Mesendoderm (in vitro differentiated cells): ENCODE data around the gene GBE1.
"Not testable (repeated sequence)": the region's sequence is repeated elsewhere in the genome, so short reads cannot be mapped to it uniquely, and the experiment has no call there.

ENCODE experiments used
- DNase-seq: peaks from one replicate; pipeline ENCODE4 v3.0.0; 2013
- H2AK5ac ChIP-seq: 2 replicates; pipeline ENCODE4 v1.6.1; 2013; ENCODE audit warnings: low read length, inconsistent platforms
- H2BK120ac ChIP-seq: 2 replicates; pipeline ENCODE4 v1.6.1; 2013; ENCODE audit warnings: low read depth, mild to moderate bottlenecking, low read length, moderate library complexity, mixed read lengths
- H2BK15ac ChIP-seq: replicated peaks from 2 replicates; pipeline ENCODE4 v1.6.1; 2013; ENCODE audit warnings: low read depth, mild to moderate bottlenecking, moderate library complexity
- H2BK5ac ChIP-seq: 2 replicates; pipeline ENCODE4 v1.6.1; 2013; ENCODE audit warnings: low read length, inconsistent platforms
- H3K18ac ChIP-seq: 2 replicates; pipeline ENCODE4 v1.6.1; 2013; ENCODE audit warnings: mild to moderate bottlenecking, low read length, mixed read lengths
- H3K23ac ChIP-seq: one replicate; pipeline ENCODE4 v1.6.1; 2013; ENCODE audit warnings: low read length
- H3K27ac ChIP-seq: 2 replicates; pipeline ENCODE4 v1.5.1; 2013; ENCODE audit warnings: low read depth, mild to moderate bottlenecking, inconsistent platforms, low read length, moderate library complexity
- H3K27me3 ChIP-seq: 2 replicates; pipeline ENCODE4 v1.6.1; 2013; ENCODE audit warnings: low read length, control low read depth, mild to moderate bottlenecking, inconsistent platforms; ENCODE audit not compliant: insufficient read depth, poor library complexity
- H3K36me3 ChIP-seq: 2 replicates; pipeline ENCODE4 v1.6.1; 2013; ENCODE audit warnings: low read length, inconsistent platforms; ENCODE audit not compliant: control insufficient read depth, insufficient read depth
- H3K4ac ChIP-seq: one replicate; pipeline ENCODE4 v1.6.1; 2013; ENCODE audit warnings: low read depth, mild to moderate bottlenecking, low read length, moderate library complexity
- H3K4me1 ChIP-seq: 2 replicates; pipeline ENCODE4 v1.6.1; 2013; ENCODE audit warnings: low read depth, low read length, inconsistent platforms; ENCODE audit not compliant: control insufficient read depth
- H3K4me2 ChIP-seq: 2 replicates; pipeline ENCODE4 v1.6.1; 2013; ENCODE audit warnings: low read length
- H3K4me3 ChIP-seq: 2 replicates; pipeline ENCODE4 v1.5.1; 2013; ENCODE audit warnings: mild to moderate bottlenecking, low read length
- H3K56ac ChIP-seq: one replicate; pipeline ENCODE4 v1.6.1; 2013; ENCODE audit warnings: low read length
- H3K79me1 ChIP-seq: 2 replicates; pipeline ENCODE4 v1.6.1; 2013; ENCODE audit warnings: low read length, inconsistent platforms
- H3K79me2 ChIP-seq: 2 replicates; pipeline ENCODE4 v1.6.1; 2013; ENCODE audit warnings: mild to moderate bottlenecking, low read length; ENCODE audit not compliant: control insufficient read depth, insufficient read depth
- H3K9ac ChIP-seq: 2 replicates; pipeline ENCODE4 v1.6.1; 2013; ENCODE audit warnings: low read length, inconsistent platforms
- H4K5ac ChIP-seq: one replicate; pipeline ENCODE4 v1.6.1; 2013; ENCODE audit warnings: low read length
- H4K8ac ChIP-seq: one replicate; pipeline ENCODE4 v1.6.1; 2013; ENCODE audit warnings: low read depth, mild to moderate bottlenecking, control low read depth, low read length, moderate library complexity
- WGBS: extraction: QIAGEN DNeasy Blood & Tissue Kit; methylation state at CpG from one replicate; pipeline ENCODE4 v1.1.7; 2013; ENCODE audit warnings: low lambda C conversion rate, missing lambda C conversion rate; ENCODE audit not compliant: insufficient coverage; ENCODE audit errors: extremely low coverage; 5-methylcytosine and 5-hydroxymethylcytosine counted together

The GBE1 gene

GRCh38 chr3:81770710-81771109 lies 9.3 kb upstream of the GBE1 start:
- Histone ChIP-seq H3K4me1 (no peaks in the 10 kb centered on the region), H3K9ac (no peak overlapping the region), H3K79me1 (no peaks in the 10 kb centered on the region), H3K4me3 (no peak overlapping the region), H3K79me2 (no peaks in the 10 kb centered on the region), H2AK5ac (no peak overlapping the region), H3K4me2 (no peak overlapping the region), H2BK15ac (no peak overlapping the region), H4K5ac (no peak overlapping the region), H3K4ac (no peak overlapping the region), H4K8ac (no peak overlapping the region), H3K56ac (no peak overlapping the region), H3K23ac (no peak overlapping the region), H3K36me3 (no peaks in the 10 kb centered on the region), H2BK5ac (no peak overlapping the region), H3K27ac (no peak overlapping the region), H3K18ac (no peak overlapping the region), H3K27me3 (no peaks in the 10 kb centered on the region), H2BK120ac (no peak overlapping the region)
- DNase-seq: no peak
- no CpG with 5 or more reads among the region's 3 CpGs for WGBS

DNA sequence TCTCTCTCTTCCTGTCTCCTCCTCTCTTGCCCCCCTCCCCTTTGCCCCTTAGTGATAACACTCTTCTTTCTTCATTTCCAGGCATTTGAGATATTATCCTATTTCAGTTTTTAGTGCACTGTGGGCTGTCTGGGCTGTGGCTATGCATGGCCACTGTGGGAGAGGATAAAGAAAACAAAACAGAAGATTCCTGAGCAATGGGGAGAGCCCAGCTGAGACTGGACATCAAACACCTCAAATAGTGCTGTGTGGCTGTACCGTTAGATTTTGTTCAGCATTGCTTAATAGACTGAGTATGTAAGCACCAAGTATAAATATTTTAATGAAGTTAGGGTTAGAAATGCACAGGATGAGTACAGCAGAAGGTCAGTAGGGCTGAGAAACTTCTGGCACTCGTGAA lies 7.9 kb upstream of the GBE1 start:
- Histone ChIP-seq H3K79me1 (no peaks in the 10 kb centered on the region), H3K27ac (no peak overlapping the region)

GRCh38 chr3:81767250-81767859 lies 5.9 kb upstream of the GBE1 start:
- H3K36me3 ChIP-seq, H3K4me1 ChIP-seq, H3K9ac ChIP-seq, H3K4me3 ChIP-seq, H3K23ac ChIP-seq, H4K5ac ChIP-seq, H2BK15ac ChIP-seq, H2BK120ac ChIP-seq, H2AK5ac ChIP-seq, DNase-seq, H3K4me2 ChIP-seq, H3K79me1 ChIP-seq, H3K27ac ChIP-seq, H3K18ac ChIP-seq, H3K79me2 ChIP-seq, H3K27me3 ChIP-seq, H3K56ac ChIP-seq, H3K4ac ChIP-seq, H4K8ac ChIP-seq, H2BK5ac ChIP-seq: not testable (repeated sequence)
- no CpG with 5 or more reads among the region's 47 CpGs for WGBS

More for the DNA sequence above, 7.9 kb upstream of the GBE1 start:
- no peaks in the 10 kb centered on the region for H3K27me3 ChIP-seq
- H4K5ac ChIP-seq: no peak overlapping the region
- H3K4ac ChIP-seq: no peak overlapping the region
- H3K79me2 ChIP-seq: no peaks in the 10 kb centered on the region
- no peak for DNase-seq
- H2BK120ac ChIP-seq: no peak overlapping the region
- no peak overlapping the region for H3K4me2 ChIP-seq
- no peaks in the 10 kb centered on the region for H3K36me3 ChIP-seq
- no peaks in the 10 kb centered on the region for H3K4me1 ChIP-seq
- H2AK5ac ChIP-seq: no peak overlapping the region
- H2BK15ac ChIP-seq: no peak overlapping the region
- no peak overlapping the region for H3K56ac ChIP-seq
- no peak overlapping the region for H3K9ac ChIP-seq
- WGBS: no CpG with 5 or more reads among the region's 2 CpGs
- H2BK5ac ChIP-seq: no peak overlapping the region
- no peak overlapping the region for H3K18ac ChIP-seq
- no peak overlapping the region for H3K4me3 ChIP-seq
- H3K23ac ChIP-seq: no peak overlapping the region
- H4K8ac ChIP-seq: no peak overlapping the region

GRCh38 chr3:81765400-81765799 lies 4.0 kb upstream of the GBE1 start:
- no peak overlapping the region for H4K5ac ChIP-seq
- no peak overlapping the region for H3K23ac ChIP-seq
- no peaks in the 10 kb centered on the region for H3K79me2 ChIP-seq
- no peak overlapping the region for H3K18ac ChIP-seq
- H2AK5ac ChIP-seq: no peak overlapping the region
- no peak overlapping the region for H3K27ac ChIP-seq
- H3K4me2 ChIP-seq: no peak overlapping the region
- no peak overlapping the region for H2BK15ac ChIP-seq
- H3K4ac ChIP-seq: no peak overlapping the region
- no peak overlapping the region for H3K4me3 ChIP-seq
- H3K36me3 ChIP-seq: no peaks in the 10 kb centered on the region
- H2BK120ac ChIP-seq: no peak overlapping the region
- no peak overlapping the region for H4K8ac ChIP-seq
- H3K27me3 ChIP-seq: no peaks in the 10 kb centered on the region
- WGBS: no CpG with 5 or more reads among the region's 2 CpGs
- no peaks in the 10 kb centered on the region for H3K79me1 ChIP-seq
- no peak overlapping the region for H2BK5ac ChIP-seq
- no peak for DNase-seq
- H3K4me1 ChIP-seq: peaks cover 2% of the 10 kb centered on the region
- no peak overlapping the region for H3K9ac ChIP-seq
- H3K56ac ChIP-seq: no peak overlapping the region

GRCh38 chr3:81764665-81765064 lies 3.2 kb upstream of the GBE1 start:
- Histone ChIP-seq H3K18ac (no peak overlapping the region), H2BK15ac (no peak overlapping the region), H3K23ac (no peak overlapping the region), H4K8ac (no peak overlapping the region), H3K27ac (no peak overlapping the region), H3K27me3 (no peaks in the 10 kb centered on the region), H3K79me2 (no peaks in the 10 kb centered on the region), H3K4ac (no peak overlapping the region), H3K9ac (no peak overlapping the region), H3K36me3 (no peaks in the 10 kb centered on the region), H3K79me1 (no peaks in the 10 kb centered on the region), H3K4me3 (no peak overlapping the region), H4K5ac (no peak overlapping the region), H2AK5ac (no peak overlapping the region), H2BK120ac (no peak overlapping the region), H2BK5ac (no peak overlapping the region), H3K4me2 (no peak overlapping the region), H3K56ac (no peak overlapping the region), H3K4me1 (peaks cover 2% of the 10 kb centered on the region)
- DNase-seq: no peak

DNA sequence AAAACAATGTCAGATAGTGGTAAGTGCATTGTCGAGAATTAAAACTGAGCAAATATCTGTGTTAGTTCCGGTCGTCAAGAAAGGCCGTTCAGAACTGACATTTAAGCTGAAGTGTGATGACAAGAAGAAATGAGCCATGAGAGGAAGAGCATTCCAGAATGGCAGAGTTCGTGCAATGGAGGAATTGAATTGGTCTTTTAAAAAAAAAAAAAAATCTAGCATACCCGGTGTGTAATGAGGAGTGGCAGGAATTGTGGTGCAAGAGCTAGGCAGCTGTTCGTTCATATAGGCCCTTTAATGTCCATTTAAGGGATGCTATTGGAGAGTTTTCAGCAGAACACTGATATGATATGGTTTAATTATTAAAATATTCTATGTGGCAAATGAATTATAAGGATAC lies 2.6 kb upstream of the GBE1 start:
- H3K4ac ChIP-seq: no peak overlapping the region
- no peak overlapping the region for H2BK15ac ChIP-seq
- no peaks in the 10 kb centered on the region for H3K27me3 ChIP-seq
- no peak for DNase-seq
- H3K4me3 ChIP-seq: no peak overlapping the region
- H3K9ac ChIP-seq: no peak overlapping the region
- H2AK5ac ChIP-seq: no peak overlapping the region
- no peak overlapping the region for H3K27ac ChIP-seq
- H3K4me2 ChIP-seq: no peak overlapping the region
- no peaks in the 10 kb centered on the region for H3K79me2 ChIP-seq
- no peak overlapping the region for H4K5ac ChIP-seq
- no CpG with 5 or more reads among the region's 7 CpGs for WGBS
- no peak overlapping the region for H3K23ac ChIP-seq
- H3K18ac ChIP-seq: no peak overlapping the region
- no peaks in the 10 kb centered on the region for H3K36me3 ChIP-seq
- no peaks in the 10 kb centered on the region for H3K79me1 ChIP-seq
- H2BK120ac ChIP-seq: no peak overlapping the region
- H2BK5ac ChIP-seq: no peak overlapping the region
- H3K4me1 ChIP-seq: peaks cover 2% of the 10 kb centered on the region
- H3K56ac ChIP-seq: no peak overlapping the region
- no peak overlapping the region for H4K8ac ChIP-seq
